ENCODE measurements around the gene NOP14. TPM values are rescaled to one million over a fixed set of nuclear protein-coding genes. Genes with fewer than 3 reads are reported as not detected.
A peak's percentile ranks its signal among the peaks of the same experiment; 100 is the strongest.
"Not testable (repeated sequence)": the region's sequence is repeated elsewhere in the genome, so short reads cannot be mapped to it uniquely, and the experiment has no call there.

The NOP14 gene
- total RNA-seq, 1 donor from 2014 or later: 31.5 TPM

- no peak for TF ChIP-seq CTCF (IDR thresholded peaks at IDR 0.05; ENCODE audit: unreplicated experiment)
- no peaks in the 10 kb centered on the region for H3K4me1 Mint-ChIP-seq (ENCODE audit: low read depth)
- H3K27ac Mint-ChIP-seq: no peak overlapping the region
- no peaks in the 10 kb centered on the region for H3K9me3 Mint-ChIP-seq (ENCODE audit: low read depth)
- no peak overlapping the region for H3K4me3 Mint-ChIP-seq (ENCODE audit: low read depth)
- no peaks in the 10 kb centered on the region for H3K27me3 Mint-ChIP-seq
- DNase-seq (ENCODE audit: low spot score, unreplicated experiment): no peak
- H3K36me3 Mint-ChIP-seq (ENCODE audit: insufficient read depth): peaks cover 41% of the 10 kb centered on the region
Observed at GRCh38 chr4:2950221-2950989, 12.8 kb downstream of the NOP14 start.

GRCh38 chr4:2949782-2950125 lies 13.5 kb downstream of the NOP14 start:
- Mint-ChIP-seq H3K4me3 (ENCODE audit: low read depth) (no peak overlapping the region), H3K9me3 (ENCODE audit: low read depth) (no peaks in the 10 kb centered on the region), H3K27me3 (no peaks in the 10 kb centered on the region), H3K4me1 (ENCODE audit: low read depth) (no peaks in the 10 kb centered on the region), H3K27ac (no peak overlapping the region), H3K36me3 (ENCODE audit: insufficient read depth) (peaks cover 44% of the 10 kb centered on the region)
- DNase-seq (ENCODE audit: low spot score, unreplicated experiment): no peak
- no peak for TF ChIP-seq CTCF (IDR thresholded peaks at IDR 0.05; ENCODE audit: unreplicated experiment)

GRCh38 chr4:2948895-2949781 lies 14.1 kb downstream of the NOP14 start:
- no peaks in the 10 kb centered on the region for H3K4me1 Mint-ChIP-seq (ENCODE audit: low read depth)
- H3K36me3 Mint-ChIP-seq (ENCODE audit: insufficient read depth): peaks cover 43% of the 10 kb centered on the region
- no peaks in the 10 kb centered on the region for H3K9me3 Mint-ChIP-seq (ENCODE audit: low read depth)
- no peak for DNase-seq (ENCODE audit: low spot score, unreplicated experiment)
- no peaks in the 10 kb centered on the region for H3K27me3 Mint-ChIP-seq
- no peak overlapping the region for H3K4me3 Mint-ChIP-seq (ENCODE audit: low read depth)
- peak overlapping the region; percentile 70 for H3K27ac Mint-ChIP-seq
- peak; percentile 56 for TF ChIP-seq CTCF (IDR thresholded peaks at IDR 0.05; ENCODE audit: unreplicated experiment)

- Mint-ChIP-seq H3K4me1 (ENCODE audit: low read depth) (no peaks in the 10 kb centered on the region), H3K36me3 (ENCODE audit: insufficient read depth) (peaks cover 40% of the 10 kb centered on the region), H3K27ac (no peak overlapping the region), H3K9me3 (ENCODE audit: low read depth) (no peaks in the 10 kb centered on the region), H3K4me3 (ENCODE audit: low read depth) (no peak overlapping the region), H3K27me3 (no peaks in the 10 kb centered on the region)
- TF ChIP-seq CTCF (IDR thresholded peaks at IDR 0.05; ENCODE audit: unreplicated experiment): no peak
- no peak for DNase-seq (ENCODE audit: low spot score, unreplicated experiment)
Observed at GRCh38 chr4:2947926-2948325, 15.3 kb downstream of the NOP14 start.

GRCh38 chr4:2946812-2947600 lies 16.2 kb downstream of the NOP14 start:
- Mint-ChIP-seq H3K36me3 (ENCODE audit: insufficient read depth) (peaks cover 38% of the 10 kb centered on the region), H3K9me3 (ENCODE audit: low read depth) (no peaks in the 10 kb centered on the region), H3K27ac (no peak overlapping the region), H3K4me1 (ENCODE audit: low read depth) (no peaks in the 10 kb centered on the region), H3K27me3 (no peaks in the 10 kb centered on the region), H3K4me3 (ENCODE audit: low read depth) (no peak overlapping the region)
- no peak for TF ChIP-seq CTCF (IDR thresholded peaks at IDR 0.05; ENCODE audit: unreplicated experiment)
- no peak for DNase-seq (ENCODE audit: low spot score, unreplicated experiment)

GRCh38 chr4:2945619-2946604 lies 17.3 kb downstream of the NOP14 start:
- H3K36me3 Mint-ChIP-seq (ENCODE audit: insufficient read depth): peaks cover 32% of the 10 kb centered on the region
- H3K27ac Mint-ChIP-seq; H3K4me1 Mint-ChIP-seq (ENCODE audit: low read depth); DNase-seq (ENCODE audit: low spot score, unreplicated experiment); H3K9me3 Mint-ChIP-seq (ENCODE audit: low read depth); H3K4me3 Mint-ChIP-seq (ENCODE audit: low read depth); H3K27me3 Mint-ChIP-seq: not testable (repeated sequence)
